ENCODE data around the gene NEMP1.

NEMP1 gene

DNA sequence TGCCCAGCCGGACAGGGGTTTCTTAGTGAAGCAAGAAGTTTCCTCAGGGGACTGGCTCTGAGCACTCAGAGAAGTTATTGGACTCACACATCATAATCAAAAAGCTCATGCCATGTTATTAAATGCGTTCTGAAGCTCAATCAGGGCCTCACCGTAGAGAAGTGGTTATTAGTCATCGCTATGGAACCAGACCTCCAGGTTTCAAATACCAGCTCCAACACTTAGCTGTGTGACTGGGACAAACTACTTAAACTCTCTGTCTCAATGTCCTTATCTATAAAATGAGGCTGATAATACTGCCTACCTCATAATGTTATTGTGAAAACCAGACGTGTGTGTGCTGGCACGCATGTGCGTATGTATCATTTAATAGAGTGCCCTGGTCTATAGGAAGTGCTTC lies 25.3 kb upstream of the NEMP1 start:
- TF ChIP-seq, protein P1, sequence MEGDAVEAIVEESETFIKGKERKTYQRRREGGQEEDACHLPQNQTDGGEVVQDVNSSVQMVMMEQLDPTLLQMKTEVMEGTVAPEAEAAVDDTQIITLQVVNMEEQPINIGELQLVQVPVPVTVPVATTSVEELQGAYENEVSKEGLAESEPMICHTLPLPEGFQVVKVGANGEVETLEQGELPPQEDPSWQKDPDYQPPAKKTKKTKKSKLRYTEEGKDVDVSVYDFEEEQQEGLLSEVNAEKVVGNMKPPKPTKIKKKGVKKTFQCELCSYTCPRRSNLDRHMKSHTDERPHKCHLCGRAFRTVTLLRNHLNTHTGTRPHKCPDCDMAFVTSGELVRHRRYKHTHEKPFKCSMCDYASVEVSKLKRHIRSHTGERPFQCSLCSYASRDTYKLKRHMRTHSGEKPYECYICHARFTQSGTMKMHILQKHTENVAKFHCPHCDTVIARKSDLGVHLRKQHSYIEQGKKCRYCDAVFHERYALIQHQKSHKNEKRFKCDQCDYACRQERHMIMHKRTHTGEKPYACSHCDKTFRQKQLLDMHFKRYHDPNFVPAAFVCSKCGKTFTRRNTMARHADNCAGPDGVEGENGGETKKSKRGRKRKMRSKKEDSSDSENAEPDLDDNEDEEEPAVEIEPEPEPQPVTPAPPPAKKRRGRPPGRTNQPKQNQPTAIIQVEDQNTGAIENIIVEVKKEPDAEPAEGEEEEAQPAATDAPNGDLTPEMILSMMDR (IDR thresholded peaks at IDR 0.05; ENCODE audit: extremely low read depth, missing control alignments): no peak
- no peak for DNase-seq (ENCODE audit: low spot score)

DNA sequence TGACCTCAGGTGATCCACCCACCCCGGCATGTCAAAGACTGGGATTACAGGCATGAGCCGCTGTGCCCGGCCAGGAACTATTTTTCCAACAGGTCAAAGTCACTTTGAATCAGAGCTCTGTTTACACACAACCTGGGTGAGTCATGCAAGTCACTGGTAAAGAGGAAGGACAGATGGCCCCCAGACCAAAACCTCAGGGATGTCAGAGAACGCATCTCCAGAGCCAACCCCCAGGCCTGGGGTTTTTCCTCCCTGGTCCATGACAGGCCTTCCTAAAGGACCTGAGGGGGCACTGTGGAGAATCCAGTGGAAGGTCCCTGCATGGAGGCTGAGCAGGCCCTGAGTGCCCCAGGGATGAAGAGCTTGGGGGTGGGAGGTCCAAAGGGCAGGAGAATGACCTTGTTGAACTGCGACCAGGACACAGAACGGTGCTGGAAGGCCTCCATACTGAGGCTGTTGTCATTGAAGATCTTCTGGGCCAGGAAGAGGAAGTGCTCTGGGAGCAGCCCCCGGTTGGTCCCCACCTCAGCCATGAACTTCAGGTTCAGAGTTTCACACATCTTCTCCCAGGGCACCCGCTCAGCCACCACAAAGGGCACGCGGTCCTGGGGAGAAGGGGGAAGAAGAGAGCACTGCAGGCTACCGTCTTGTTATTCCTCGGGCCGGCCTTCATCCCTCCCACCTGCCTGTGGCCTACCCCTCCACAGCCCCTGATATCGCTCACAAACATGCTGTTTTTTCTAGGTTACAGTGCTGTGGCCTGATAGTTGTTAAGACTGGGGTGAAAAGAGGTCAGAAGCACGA lies 23.5 kb upstream of the NEMP1 start:
- TF ChIP-seq, protein P1 (IDR thresholded peaks at IDR 0.05; ENCODE audit: extremely low read depth, missing control alignments): no peak
- DNase-seq (ENCODE audit: low spot score): no peak

DNA sequence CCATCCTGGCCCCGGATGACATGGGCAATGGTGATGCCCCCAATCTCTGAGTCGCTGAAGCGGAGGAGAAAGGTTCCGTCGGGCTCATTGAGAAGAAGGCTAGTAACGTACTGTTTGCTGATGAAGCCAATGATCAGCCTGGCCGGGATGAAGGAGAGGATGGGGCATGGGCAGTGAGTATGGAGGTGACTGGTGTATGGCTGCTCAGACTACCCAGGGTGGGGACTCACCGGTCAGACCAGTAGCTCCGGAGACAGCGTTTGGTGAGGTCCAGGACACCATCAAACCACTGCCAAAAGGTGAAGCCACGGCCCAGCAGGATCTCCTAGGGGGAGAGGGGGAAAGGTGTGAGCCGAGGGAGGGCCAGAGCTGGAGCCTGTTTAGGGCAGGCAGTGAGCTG lies 21.2 kb upstream of the NEMP1 start:
- no peak for DNase-seq (ENCODE audit: low spot score)

DNA sequence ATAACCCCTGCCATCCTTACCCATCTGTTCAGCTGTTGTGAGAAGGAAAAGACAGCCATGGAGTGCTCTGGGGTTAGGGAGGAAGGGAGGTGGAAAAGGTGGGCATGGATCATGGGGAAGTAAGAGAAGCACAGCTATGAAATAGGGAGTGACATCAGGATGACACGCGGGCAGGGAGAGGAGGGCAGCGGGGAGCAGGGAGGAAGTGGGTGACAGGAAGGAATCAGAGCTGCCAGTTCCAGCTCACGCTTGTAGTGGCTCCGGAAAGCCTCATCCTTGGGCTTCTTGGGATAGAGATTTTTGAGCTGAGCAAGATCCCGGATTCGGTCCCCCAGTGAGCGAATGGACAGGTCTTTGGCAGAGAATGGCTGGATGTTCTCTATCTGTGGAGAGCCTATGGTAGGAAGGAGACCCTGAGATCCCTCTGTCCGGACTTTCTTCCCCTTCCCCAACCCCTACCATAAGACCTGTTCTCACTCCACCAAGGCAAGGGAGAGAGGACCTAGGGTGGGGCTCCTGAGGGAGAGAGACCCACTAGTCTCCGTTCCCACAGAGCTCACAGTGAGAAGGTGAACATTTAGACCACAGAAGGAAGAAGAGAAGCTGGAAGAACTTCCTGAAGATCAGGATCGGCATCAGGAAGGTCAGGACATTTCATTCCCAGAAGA lies 20.6 kb upstream of the NEMP1 start:
- TF ChIP-seq, protein P1 (IDR thresholded peaks at IDR 0.05; ENCODE audit: extremely low read depth, missing control alignments): no peak
- no peak for DNase-seq (ENCODE audit: low spot score)

More for the DNA sequence above, 21.2 kb upstream of the NEMP1 start:
- TF ChIP-seq, protein P1 (IDR thresholded peaks at IDR 0.05; ENCODE audit: extremely low read depth, missing control alignments): no peak

DNA sequence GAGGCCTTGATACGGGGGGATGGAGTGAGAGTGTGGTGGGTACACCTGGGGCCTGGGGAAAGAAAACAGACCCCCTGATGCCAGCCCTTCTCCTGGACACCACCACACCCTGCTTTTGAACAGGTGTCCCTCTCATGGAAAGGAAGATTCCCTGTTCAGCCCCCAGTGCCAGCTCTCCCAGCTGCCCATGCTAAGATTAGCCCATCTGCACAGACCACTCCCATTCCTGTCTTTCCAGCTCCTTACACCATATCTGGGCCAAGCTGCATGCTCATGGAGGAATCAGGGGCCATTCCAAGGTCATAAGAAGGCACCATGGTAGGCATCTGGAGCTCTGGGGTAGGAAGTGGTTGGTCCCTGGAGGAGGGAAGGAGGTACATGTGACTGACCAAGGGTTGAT lies 20.0 kb upstream of the NEMP1 start:
- TF ChIP-seq, protein P1 (IDR thresholded peaks at IDR 0.05; ENCODE audit: extremely low read depth, missing control alignments): no peak
- DNase-seq (ENCODE audit: low spot score): no peak

DNA sequence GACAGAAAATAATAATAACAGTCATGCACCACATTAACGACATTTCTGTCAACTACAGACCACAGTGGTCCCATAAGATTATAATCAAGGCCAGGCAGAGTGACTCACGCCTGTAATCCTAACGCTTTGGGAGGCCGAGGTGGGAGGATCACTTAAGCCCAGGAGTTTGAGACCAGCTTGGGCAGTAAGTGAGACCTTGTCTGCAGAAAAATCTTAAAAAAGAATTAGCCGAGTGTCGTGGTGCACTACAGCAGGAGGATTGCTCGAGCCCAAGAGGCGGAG lies 18.9 kb upstream of the NEMP1 start:
- TF ChIP-seq, protein P1 (IDR thresholded peaks at IDR 0.05; ENCODE audit: extremely low read depth, missing control alignments): no peak
- DNase-seq (ENCODE audit: low spot score): no peak

DNA sequence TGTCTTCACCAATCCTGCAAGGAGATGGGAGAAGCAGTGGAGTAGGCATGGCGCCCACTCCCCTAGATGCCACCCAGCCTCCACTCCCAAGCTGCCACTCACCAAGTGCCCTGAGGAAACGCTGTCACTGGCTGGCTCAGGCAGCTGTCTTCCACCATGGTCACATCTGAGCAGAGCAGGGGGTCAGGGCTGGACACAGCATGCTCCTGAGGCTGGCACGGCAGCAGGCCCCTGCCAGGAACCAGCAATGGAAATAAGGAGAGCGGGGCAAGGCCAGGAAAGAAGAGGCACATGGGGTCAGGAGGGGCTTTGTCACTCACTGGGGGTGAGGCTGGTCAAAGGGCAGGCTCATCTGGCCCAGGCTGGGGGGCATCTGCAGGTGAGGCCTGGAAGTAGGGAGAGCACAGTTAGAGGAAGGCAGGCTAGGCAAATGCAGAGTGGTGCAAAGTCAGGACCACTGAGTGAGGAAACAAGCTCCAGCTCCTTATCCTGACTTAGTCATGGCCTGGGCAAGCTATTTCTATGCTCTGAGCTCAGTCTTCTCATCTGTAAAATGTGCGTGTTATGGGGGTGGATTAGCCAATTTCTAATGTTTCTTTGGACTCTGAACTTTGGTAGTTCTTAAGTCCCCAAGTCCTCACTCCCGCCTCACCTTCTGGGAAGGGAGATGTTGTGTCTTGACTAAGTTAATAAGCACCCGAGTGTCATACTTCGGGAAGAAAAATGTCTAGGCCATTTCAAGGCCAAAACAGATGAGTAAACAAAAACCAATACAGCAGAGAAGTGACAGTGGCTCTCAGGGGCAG lies 18.4 kb upstream of the NEMP1 start:
- TF ChIP-seq, protein P1 (IDR thresholded peaks at IDR 0.05; ENCODE audit: extremely low read depth, missing control alignments): no peak
- no peak for DNase-seq (ENCODE audit: low spot score)
